Adipose tissue (tissue), 3 donors: ENCODE results near the gene DNM3. TPM values are rescaled to one million over a fixed set of nuclear protein-coding genes. Genes with fewer than 3 reads are reported as not detected.

Source experiments
- H3K27ac ChIP-seq: one replicate; pipeline ENCODE4 v1.5.1; 2013; ENCODE audit warnings: low read depth, low read length
- WGBS, 3 donors: extraction: QIAGEN DNeasy Blood & Tissue Kit; methylation state at CpG; one replicate each; pipeline ENCODE4 v1.1.7; 2013; 5-methylcytosine and 5-hydroxymethylcytosine counted together
- polyA plus RNA-seq, 3 donors: library from polyadenylated mRNA; stranded (reverse); fragments of 200-250 nt; gene quantifications; one replicate each; pipeline ENCODE4 v1.2.3, GENCODE V29; 2013
- donor health status: healthy with polysubstance abuse.
- donor health status: Bipolar disorder and iron deficiency.
- donor health status: healthy.

Gene DNM3
- polyA plus RNA-seq, 3 donors = 0.37 to 3.0 (median 2.1) TPM

GRCh38 chr1:172252958-172253357 is 411.7 kb downstream of the DNM3 start:
- no peak overlapping the region for H3K27ac ChIP-seq
- whole genome bisulfite sequencing, 3 donors = 81 to 86% (median 82%) methylated on average over 2 of the region's 2 CpGs

- no peak overlapping the region for H3K27ac ChIP-seq
- 52 to 81% (median 54%) methylated on average over 3 of the region's 3 CpGs for WGBS, 3 donors
Observed at GRCh38 chr1:172254521-172255222, 413.4 kb downstream of the DNM3 start.

GRCh38 chr1:172255223-172255560 is 413.9 kb downstream of the DNM3 start:
- no peak overlapping the region for H3K27ac ChIP-seq

DNA sequence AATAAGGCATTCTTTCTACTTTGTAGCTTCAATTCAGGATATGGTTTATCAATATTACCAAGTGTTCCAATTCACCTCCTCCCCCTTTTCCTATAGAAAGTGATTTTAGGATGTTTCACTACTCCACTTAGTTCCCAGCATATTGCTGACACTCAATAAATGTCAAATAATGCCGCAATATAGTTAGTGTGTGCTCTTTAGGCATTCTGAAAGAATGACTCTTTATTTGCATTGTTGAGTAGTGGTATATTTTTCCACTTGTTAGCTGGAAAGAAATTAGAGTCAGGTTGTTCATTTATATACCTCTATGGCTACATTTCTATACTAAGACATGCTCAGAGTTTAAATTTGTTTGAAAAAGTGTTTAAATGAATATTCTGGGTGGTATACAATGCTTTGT is 424.6 kb downstream of the DNM3 start:
- 95 to 98% (median 97%) methylated on average over 1 of the region's 1 CpG for WGBS, 3 donors
- no peak overlapping the region for H3K27ac ChIP-seq

DNA sequence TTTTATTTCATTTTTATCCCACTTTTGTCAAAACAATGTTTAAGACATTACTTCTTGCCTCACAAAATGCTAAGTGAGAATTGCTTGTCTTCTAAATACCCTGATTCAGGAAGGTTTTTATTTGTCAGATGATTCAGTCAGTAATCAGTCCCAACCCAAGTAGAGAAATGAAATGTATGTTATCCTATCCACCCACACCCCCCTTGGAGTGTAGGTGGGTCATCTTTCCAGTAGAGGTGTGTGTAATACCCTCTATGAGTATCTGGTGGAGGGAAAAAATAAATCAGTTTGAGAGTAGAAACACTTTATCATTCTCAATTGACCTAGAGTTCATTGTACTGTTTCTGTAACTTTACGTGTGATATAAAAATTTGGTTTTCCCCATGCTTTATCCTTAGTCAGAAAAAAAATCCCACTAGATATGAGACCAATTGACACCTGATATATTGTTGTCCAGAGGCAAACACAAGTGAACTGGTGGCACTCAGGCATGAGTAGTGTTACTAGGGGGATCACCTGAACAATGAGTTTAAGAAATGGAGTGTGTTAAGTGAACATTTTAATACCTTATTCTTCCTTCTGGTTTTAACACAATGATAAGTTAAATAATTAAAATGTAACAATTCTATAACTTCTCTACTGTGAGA is 425.4 kb downstream of the DNM3 start:
- WGBS, 3 donors = 76 to 97% (median 97%) methylated on average over 1 of the region's 1 CpG
- H3K27ac ChIP-seq = no peak overlapping the region

DNA sequence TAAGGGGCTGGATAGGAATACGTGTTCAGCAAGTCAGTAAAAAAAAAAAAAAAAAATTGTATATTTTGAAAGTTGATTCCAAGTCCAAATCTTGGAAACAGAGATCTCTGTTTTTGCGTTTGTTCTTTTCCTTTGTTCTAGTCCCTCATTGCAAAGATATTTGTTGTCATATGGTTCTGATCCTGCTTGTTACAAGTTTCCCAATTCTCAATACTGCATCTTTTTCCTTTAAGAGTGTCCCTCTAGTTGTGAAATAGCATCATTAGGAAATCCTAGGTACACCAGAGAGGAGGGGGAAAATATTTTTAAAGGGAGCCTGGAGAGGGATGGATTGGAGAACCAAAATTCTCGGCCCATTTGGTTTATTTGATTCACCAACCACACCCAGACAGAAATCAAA is 426.9 kb downstream of the DNM3 start:
- no peak overlapping the region for H3K27ac ChIP-seq
- WGBS, 3 donors = 57 to 91% (median 78%) methylated on average over 3 of the region's 3 CpGs

DNA sequence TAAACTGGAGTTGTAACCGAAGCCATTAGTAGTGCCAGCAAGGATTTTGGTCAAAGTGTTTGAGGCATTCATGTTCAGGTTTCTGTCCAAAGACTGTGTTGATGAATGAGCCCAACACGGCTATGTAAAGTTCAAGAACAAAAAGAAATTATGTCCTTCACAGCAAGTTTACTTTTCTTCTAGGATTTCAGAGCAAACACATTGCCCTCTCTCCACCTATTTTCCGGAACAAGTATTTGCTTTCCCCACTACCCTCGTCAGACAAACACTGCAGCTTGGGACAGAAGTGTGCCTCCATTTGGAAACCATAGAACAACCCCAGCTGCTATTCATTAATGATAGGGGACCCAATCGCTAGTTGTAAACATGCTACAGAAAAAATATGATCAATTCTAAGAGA is 427.8 kb downstream of the DNM3 start:
- H3K27ac ChIP-seq = no peak overlapping the region
- 34 to 88% (median 87%) methylated on average over 5 of the region's 5 CpGs for WGBS, 3 donors

DNA sequence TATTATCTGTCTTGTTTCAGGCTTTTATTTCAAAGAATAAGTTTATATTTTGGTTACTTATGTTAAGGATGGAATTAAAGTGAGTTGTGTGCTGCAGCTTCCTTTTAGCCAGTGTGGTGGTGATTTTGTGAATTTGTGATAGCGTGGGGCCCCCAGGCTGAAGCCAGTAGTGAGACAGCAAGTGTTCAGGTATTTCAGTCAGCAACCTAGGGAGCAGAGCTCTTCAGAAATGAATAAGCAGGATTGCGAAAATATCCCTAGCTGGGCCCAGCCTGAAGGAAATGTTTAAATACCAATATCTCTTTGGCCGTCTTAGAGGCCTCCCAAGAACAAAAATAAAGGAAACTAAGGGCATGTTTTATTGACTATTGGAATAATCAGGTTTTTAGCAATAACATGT is 428.3 kb downstream of the DNM3 start:
- H3K27ac ChIP-seq = no peak overlapping the region
- WGBS, 3 donors = 45 to 83% (median 70%) methylated on average over 3 of the region's 3 CpGs

DNA sequence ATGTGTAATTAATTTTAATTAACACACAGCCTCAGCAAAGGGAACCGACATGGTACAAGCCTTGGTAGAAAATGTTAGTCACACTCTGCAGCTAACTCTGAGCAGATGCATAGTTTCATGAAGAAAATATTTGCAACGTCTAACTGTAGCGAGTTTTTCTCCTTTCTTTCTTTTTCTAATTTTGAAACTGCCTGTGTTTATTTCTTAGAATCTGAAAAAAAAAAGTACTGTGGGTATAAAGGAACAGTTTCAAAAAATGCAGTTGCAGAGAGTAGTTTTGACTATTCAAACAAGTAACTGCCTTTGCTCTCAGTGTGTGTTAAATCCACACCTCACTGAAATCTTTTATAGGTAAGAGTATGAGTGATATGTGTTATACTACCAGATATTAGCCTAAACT is 429.3 kb downstream of the DNM3 start:
- H3K27ac ChIP-seq = no peak overlapping the region
- WGBS, 3 donors = 32 to 39% (median 37%) methylated on average over 3 of the region's 3 CpGs

DNA sequence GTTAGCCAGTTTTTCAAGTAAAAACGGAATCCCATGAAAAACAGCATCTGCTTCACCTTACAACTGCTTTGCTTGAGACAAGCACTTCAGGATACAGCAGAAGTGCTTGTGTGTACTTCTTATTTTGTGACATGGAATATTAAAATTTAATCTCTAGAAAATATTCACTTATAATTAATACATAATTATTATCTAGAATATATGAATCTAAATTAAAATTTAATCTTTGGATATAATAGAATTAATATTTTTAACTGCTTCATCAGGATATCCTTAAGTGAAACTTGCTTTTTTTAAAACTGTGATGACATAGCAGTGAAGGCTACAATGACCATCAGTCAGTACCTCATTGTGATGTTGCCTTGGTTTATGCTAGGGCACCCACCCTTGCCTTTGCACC is 430.8 kb downstream of the DNM3 start:
- WGBS, 3 donors = 0 to 33% (median 2%) methylated on average over 1 of the region's 1 CpG
- H3K27ac ChIP-seq = no peak overlapping the region

DNA sequence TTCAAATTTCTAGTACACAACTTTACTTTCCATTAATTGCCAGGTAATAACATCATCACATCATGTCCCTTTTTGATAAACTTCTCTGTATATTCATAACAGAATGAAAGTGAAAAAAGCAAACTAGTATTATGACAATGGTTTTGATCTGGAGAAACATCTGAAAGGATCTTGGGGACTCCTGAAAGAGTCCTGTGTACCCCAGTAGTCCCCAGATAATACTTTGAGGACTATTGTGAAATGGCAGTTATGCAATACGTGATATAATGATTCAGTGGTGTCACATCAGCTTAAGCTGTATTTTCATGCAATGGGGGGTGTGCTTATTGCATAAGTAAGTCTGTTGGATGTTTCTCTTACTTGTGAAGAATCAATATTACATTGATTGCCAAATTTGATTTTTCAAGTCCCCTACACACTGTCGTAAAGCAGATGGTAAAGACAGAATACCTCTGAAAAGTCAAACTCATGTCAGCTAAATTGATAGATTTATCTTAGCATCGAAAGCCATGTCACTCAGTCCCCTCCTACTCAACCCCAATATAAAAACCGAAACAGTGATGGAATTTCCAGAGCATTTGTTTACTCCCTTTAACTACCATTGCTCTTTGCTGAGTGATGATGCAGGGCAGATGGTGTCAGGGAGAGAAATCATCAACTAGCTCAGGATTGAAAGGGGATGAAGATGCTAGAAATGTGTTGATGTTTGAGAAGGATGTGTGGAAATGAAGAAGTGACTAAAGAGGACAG is 432.5 kb downstream of the DNM3 start:
- no peak overlapping the region for H3K27ac ChIP-seq
- whole genome bisulfite sequencing, 3 donors = 72 to 76% (median 73%) methylated on average over 4 of the region's 4 CpGs

GRCh38 chr1:172275478-172275877 is 434.2 kb downstream of the DNM3 start:
- no peak overlapping the region for H3K27ac ChIP-seq
- 50 to 100% (median 97%) methylated on average over 1 of the region's 1 CpG for WGBS, 3 donors

- WGBS, 3 donors = 23 to 48% (median 41%) methylated on average over 2 of the region's 2 CpGs
- no peak overlapping the region for H3K27ac ChIP-seq
Observed at GRCh38 chr1:172276120-172276818, 435.0 kb downstream of the DNM3 start.

DNA sequence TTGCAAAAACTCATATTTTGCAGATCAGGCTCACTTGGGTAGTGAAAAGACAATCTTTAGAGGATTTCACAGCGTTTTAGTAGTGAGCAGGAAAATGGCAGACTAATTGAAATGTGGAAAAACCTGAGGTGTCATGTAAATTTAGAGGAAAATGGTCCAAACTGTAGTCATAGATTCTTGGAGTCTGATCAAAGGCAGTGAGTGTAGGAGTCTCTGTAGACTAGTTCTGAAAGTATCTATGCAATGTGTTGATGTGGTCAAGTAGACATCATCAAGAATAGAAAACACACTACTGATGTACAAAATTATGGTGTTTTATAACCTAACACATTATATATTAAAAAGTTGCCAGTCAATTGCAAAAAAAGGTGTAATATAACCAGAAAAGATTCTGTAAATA is 436.0 kb downstream of the DNM3 start:
- 82 to 86% (median 82%) methylated on average over 1 of the region's 1 CpG for WGBS, 3 donors
- no peak overlapping the region for H3K27ac ChIP-seq

DNA sequence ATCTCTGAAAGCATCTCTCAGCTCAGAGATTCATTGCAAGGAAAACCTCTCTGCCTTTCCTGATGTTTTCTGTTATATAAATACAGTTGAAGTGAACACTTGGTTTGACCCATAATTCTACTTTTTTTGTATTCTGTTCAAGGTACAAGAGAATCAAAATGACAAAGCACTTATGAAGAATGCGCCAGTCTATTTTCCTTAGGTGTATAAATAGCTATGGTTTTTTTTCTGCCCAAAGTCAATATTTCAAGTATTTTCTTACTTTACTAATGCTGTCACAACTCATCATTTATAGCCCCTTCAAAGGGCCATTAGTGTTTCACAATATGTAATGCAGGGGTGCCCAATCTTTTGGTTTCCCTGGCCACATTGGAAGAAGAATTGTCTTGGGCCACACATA is 436.7 kb downstream of the DNM3 start:
- H3K27ac ChIP-seq = no peak overlapping the region
- WGBS, 3 donors = 97 to 100% (median 99%) methylated on average over 1 of the region's 1 CpG

- 30 to 86% (median 76%) methylated on average over 1 of the region's 1 CpG for WGBS, 3 donors
- H3K27ac ChIP-seq = no peak overlapping the region
Observed at GRCh38 chr1:172278478-172278877, 437.2 kb downstream of the DNM3 start.

GRCh38 chr1:172279939-172280636 is 438.8 kb downstream of the DNM3 start:
- 89 to 94% (median 92%) methylated on average over 4 of the region's 4 CpGs for WGBS, 3 donors
- no peak overlapping the region for H3K27ac ChIP-seq

DNA sequence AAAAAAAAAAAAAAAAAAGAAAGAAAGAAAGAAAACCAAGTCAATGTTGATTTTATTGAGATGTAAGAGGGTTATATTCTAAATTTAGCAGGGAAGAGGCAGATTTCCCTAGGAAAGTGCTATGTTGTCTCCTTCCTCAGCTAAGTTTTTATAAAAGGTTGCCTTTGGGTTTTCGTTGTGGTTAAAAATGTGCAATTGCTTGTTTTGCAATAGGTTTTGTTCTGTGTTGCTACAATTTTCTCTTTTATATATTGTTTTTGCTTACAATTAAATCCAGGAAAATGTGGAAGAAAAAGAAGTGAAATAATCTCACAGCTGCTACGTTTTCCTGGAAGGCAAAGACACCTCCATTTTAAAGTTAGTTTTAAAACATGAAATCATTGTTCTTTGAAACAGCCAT is 442.5 kb downstream of the DNM3 start:
- no peak overlapping the region for H3K27ac ChIP-seq

More for the DNA sequence above, 442.5 kb downstream of the DNM3 start:
- 41 to 83% (median 50%) methylated on average over 2 of the region's 2 CpGs for WGBS, 3 donors
